ENCODE results near the gene FOXRED1.

GRCh38 chr11:126279191-126279590 is 10.2 kb downstream of the FOXRED1 start:
- TF ChIP-seq POLR2AphosphoS5 (IDR thresholded peaks at IDR 0.05; ENCODE audit: low read depth, low read length) = no peak
- TF ChIP-seq REST (IDR thresholded peaks at IDR 0.05; ENCODE audit: insufficient read depth in 1 of 2, low read depth in 2 of 2, low read length in 2 of 2) = no peak
